HepG2 (cell line): ENCODE data around the gene BCKDHB. TPM values are rescaled to one million over a fixed set of nuclear protein-coding genes. Genes with fewer than 3 reads are reported as not detected.

Source experiments
- ATAC-seq: fragments of 200-7000 bp; cut with Tn5 transposase; 3 replicates; pipeline ENCODE4 v1.9.1; 2020; ENCODE audit warnings: mild to moderate bottlenecking, moderate library complexity
- BruUV-seq: library from RNA; stranded (reverse); fragments of 400-500 nt; replicated peaks from 2 replicates; lab custom pipeline; 2021; lab: Mats Ljungman, UMichigan
- CTCF ChIA-PET: fragments of 300-600 bp; formaldehyde crosslinking; extraction: SDS; loops from one replicate; lab custom pipeline; 2021; ENCODE audit warnings: low total read pairs, inconsistent platforms, low intra/inter-chr PET ratio; lab: Yijun Ruan, JAX
- POLR2A ChIA-PET: fragments of 350-600 bp; sonication (Branson Sonifier 250); formaldehyde crosslinking; loops from one replicate; lab custom pipeline; 2020; ENCODE audit warnings: antibody characterized with exemption, inconsistent platforms; lab: Yijun Ruan, JAX
- DNase-seq: peaks from one replicate; pipeline ENCODE4 v3.0.0-alpha.2; 2015; ENCODE audit warnings: low spot score
- FAIRE-seq: peaks from 3 replicates; lab custom pipeline; 2011; peaks lifted over from hg19 to GRCh38; lab: Jason Lieb, UNC
- H2AFZ ChIP-seq: one replicate; pipeline ENCODE4 v1.6.1; 2011; ENCODE audit warnings: low read length, inconsistent platforms
- H3K27ac ChIP-seq: fragments of 300-600 bp; 3 replicates; pipeline ENCODE4 v1.8.0; 2011; ENCODE audit warnings: mixed run types, mild to moderate bottlenecking, mixed read lengths, low read length, inconsistent platforms; ENCODE audit not compliant: insufficient read depth; ENCODE audit errors: extremely low read length
- H3K27me3 ChIP-seq, 2 experiments: fragments of 200-600 bp in 1 of 2; 2 replicates in 1 of 2; 3 replicates in 1 of 2; pipeline versions ENCODE4 v1.6.0 to v1.8.0; 2011; ENCODE audit warnings: low read length in 2 of 2, mild to moderate bottlenecking in 2 of 2, moderate library complexity in 2 of 2, inconsistent platforms in 1 of 2; ENCODE audit not compliant: insufficient read depth in 2 of 2, control insufficient read depth in 1 of 2
- H3K36me3 ChIP-seq, 2 experiments: fragments of 200-600 bp in 1 of 2; replicated peaks in 1 of 2; 2 replicates in 1 of 2; 3 replicates in 1 of 2; pipeline versions ENCODE4 v1.5.1 to v1.8.0; 2011; ENCODE audit warnings: low read length in 2 of 2, inconsistent platforms in 1 of 2; ENCODE audit not compliant: insufficient read depth in 2 of 2, control insufficient read depth in 1 of 2
- H3K4me1 ChIP-seq: 2 replicates; pipeline ENCODE4 v1.5.1; 2012; ENCODE audit warnings: low read length, inconsistent platforms; ENCODE audit not compliant: insufficient read depth
- H3K4me2 ChIP-seq: 2 replicates; pipeline ENCODE4 v1.6.0; 2011; ENCODE audit warnings: low read depth, low read length, inconsistent platforms
- H3K4me3 ChIP-seq, 3 experiments: fragments of 200-600 bp in 1 of 3; sonication (generic), shearing (Covaris generic) in 1 of 3; replicated peaks in 1 of 3; 2 replicates each; pipeline ENCODE4 v1.5.1; 2011 to 2016; ENCODE audit warnings: low read length in 3 of 3, inconsistent platforms in 2 of 3, low read depth in 2 of 3, mild to moderate bottlenecking in 2 of 3, control low read depth in 1 of 3, mixed read lengths in 1 of 3; ENCODE audit not compliant: insufficient read depth in 1 of 3
- H3K79me2 ChIP-seq: one replicate; pipeline ENCODE4 v1.6.1; 2011; ENCODE audit warnings: low read length, inconsistent platforms; ENCODE audit not compliant: insufficient read depth
- H3K9ac ChIP-seq: 2 replicates; pipeline ENCODE4 v1.6.0; 2011; ENCODE audit warnings: mild to moderate bottlenecking, low read depth, low read length, inconsistent platforms; ENCODE audit not compliant: insufficient read depth
- H3K9me3 ChIP-seq: 2 replicates; pipeline ENCODE4 v1.5.1; 2012; ENCODE audit warnings: mild to moderate bottlenecking, low read length
- H4K20me1 ChIP-seq: 2 replicates; pipeline ENCODE4 v1.6.0; 2011; ENCODE audit warnings: inconsistent platforms, mild to moderate bottlenecking, low read length, moderate library complexity; ENCODE audit not compliant: insufficient read depth
- ARNT2 ChIP-seq: sonication (generic); formaldehyde crosslinking; IDR thresholded peaks from 2 replicates; pipeline ENCODE4 v1.8.0; 2022; ENCODE audit warnings: mild to moderate bottlenecking, low read depth, missing genetic modification reagents, moderate library complexity
- HOMEZ ChIP-seq: IDR thresholded peaks from 2 replicates; pipeline ENCODE4 v1.6.1; 2016; ENCODE audit warnings: low read depth
- JARID2 ChIP-seq: sonication (generic); formaldehyde crosslinking; IDR thresholded peaks from 2 replicates; pipeline ENCODE4 v1.8.1; 2023; ENCODE audit warnings: missing genetic modification reagents, inconsistent platforms; ENCODE audit not compliant: insufficient replicate concordance
- KLF13 ChIP-seq: sonication (generic); formaldehyde crosslinking; IDR thresholded peaks from 2 replicates; pipeline ENCODE4 v1.4.0; 2020; ENCODE audit warnings: mild to moderate bottlenecking, missing genetic modification reagents
- MTA1 ChIP-seq: sonication (generic); formaldehyde crosslinking; IDR thresholded peaks from 2 replicates; pipeline ENCODE4 v1.4.0; 2020; ENCODE audit warnings: missing genetic modification reagents, mild to moderate bottlenecking, borderline replicate concordance
- MXD4 ChIP-seq: IDR thresholded peaks from 2 replicates; pipeline ENCODE4 v1.6.1; 2016; ENCODE audit warnings: mild to moderate bottlenecking, missing biosample characterization, missing genetic modification reagents
- NFE2L2 ChIP-seq: fragments of 150-350 bp; IDR thresholded peaks from 2 replicates; pipeline ENCODE4 v1.6.1; 2014; ENCODE audit warnings: low read length
- POLR2G ChIP-seq: fragments of 200-400 bp; formaldehyde crosslinking; IDR thresholded peaks from 2 replicates; pipeline ENCODE4 v1.6.1; 2018; ENCODE audit warnings: mild to moderate bottlenecking, low read depth, low read length, moderate library complexity
- RELA ChIP-seq: sonication (generic); formaldehyde crosslinking; IDR thresholded peaks from 2 replicates; pipeline ENCODE4 v1.4.0; 2020; ENCODE audit warnings: missing genetic modification reagents
- SCMH1 ChIP-seq: sonication (generic); formaldehyde crosslinking; IDR thresholded peaks from 2 replicates; pipeline ENCODE4 v1.9.0; 2021; ENCODE audit warnings: missing genetic modification reagents, mild to moderate bottlenecking, borderline replicate concordance
- SMYD3 ChIP-seq: sonication (generic); formaldehyde crosslinking; IDR thresholded peaks from 2 replicates; pipeline ENCODE4 v1.8.1; 2023; ENCODE audit warnings: mild to moderate bottlenecking, missing genetic modification reagents
- TFE3 ChIP-seq: IDR thresholded peaks from 2 replicates; pipeline ENCODE4 v1.6.1; 2016
- ZKSCAN5 ChIP-seq: sonication (generic); formaldehyde crosslinking; IDR thresholded peaks from 2 replicates; pipeline ENCODE4 v1.5.1; 2020; ENCODE audit warnings: mild to moderate bottlenecking, missing genetic modification reagents
- ZNF253 ChIP-seq: sonication (generic); formaldehyde crosslinking; IDR thresholded peaks from 2 replicates; pipeline ENCODE4 v1.8.0; 2022; ENCODE audit warnings: mild to moderate bottlenecking, missing genetic modification reagents, borderline replicate concordance
- ZNF296 ChIP-seq: sonication (generic); formaldehyde crosslinking; conservative IDR thresholded peaks from 2 replicates; pipeline ENCODE4 v1.5.0; 2020; ENCODE audit warnings: mild to moderate bottlenecking, missing genetic modification reagents
- ZNF609 ChIP-seq: sonication (generic); formaldehyde crosslinking; IDR thresholded peaks from 2 replicates; pipeline ENCODE4 v1.4.0; 2020; ENCODE audit warnings: mild to moderate bottlenecking, missing genetic modification reagents, borderline replicate concordance
- WGBS: methylation state at CpG from one replicate; pipeline ENCODE4 v1.1.6; 2017; ENCODE audit warnings: low lambda C conversion rate; 5-methylcytosine and 5-hydroxymethylcytosine counted together
- in situ Hi-C: cut with HindIII; loops from 2 replicates; pipeline ENCODE4 v1.10.0; 2017; ENCODE audit warnings: low pct_unique_long_range_greater_than_20kb; ENCODE audit not compliant: extremely low pct_ligation_motif_present
- intact Hi-C: fragments of 100-400 bp; cut with micrococcal nuclease; formaldehyde crosslinking; loops from one replicate; pipeline ENCODE4 v1.10.0; 2022; ENCODE audit not compliant: unreplicated experiment
- polyA plus RNA-seq, 8 experiments: library from polyadenylated mRNA; depleted of rRNA in 3 of 8; stranded (reverse) in 7 of 8; unstranded in 1 of 8; fragments of >200 nt; fragmentation: Illumina TruSeq in 4 of 8; extraction: Trizol in 4 of 8; gene quantifications; 2 replicates each; pipeline versions ENCODE4 v1.2.1 to v1.2.3, GENCODE V29; 2011 to 2016; ENCODE audit warnings: low read depth in 4 of 8, missing spikeins in 1 of 8, mixed read lengths in 1 of 8; ENCODE audit not compliant: insufficient read depth in 1 of 8
- total RNA-seq, 5 experiments: library from RNA; depleted of rRNA; stranded (reverse); fragments of >200 nt; fragmentation: Illumina TruSeq; extraction: Trizol; gene quantifications; 2 replicates each; pipeline ENCODE4 v1.2.3, GENCODE V29; 2016; ENCODE audit warnings: low read depth in 1 of 5

Gene BCKDHB
- total and polyA plus RNA-seq, 2 of the 13 experiments (the other 11 are each of a cell fraction or from before 2014, with no cell fraction given), result 10.8 to 13.6 TPM

- TF ChIP-seq ZNF253 (CRISPR knock-in tag) (no peak), TFE3 (CRISPR knock-in tag) (no peak), SMYD3 (CRISPR knock-in tag) (no peak), MTA1 (CRISPR knock-in tag) (no peak), RELA (CRISPR knock-in tag) (no peak), JARID2 (no peak), POLR2G (no peak), ARNT2 (no peak), KLF13 (CRISPR knock-in tag) (no peak), ZKSCAN5 (CRISPR knock-in tag) (no peak)
These were observed 36.1 kb downstream of the BCKDHB start (continued) for GRCh38 chr6:80142586-80142985.

GRCh38 chr6:80143419-80143937 lies 37.0 kb downstream of the BCKDHB start:
- no peak for FAIRE-seq
- 92% methylated on average over 2 of the region's 3 CpGs for WGBS
- no TSS peak for BruUV-seq
- no peak for TF ChIP-seq ZNF296 (CRISPR knock-in tag)
- no peak for TF ChIP-seq MXD4 (CRISPR knock-in tag)
- TF ChIP-seq KLF13 (CRISPR knock-in tag), result no peak
- TF ChIP-seq ZNF609, result no peak
- TF ChIP-seq SCMH1 (CRISPR knock-in tag), result no peak
- no peak for TF ChIP-seq HOMEZ (CRISPR knock-in tag)
- TF ChIP-seq NFE2L2, result no peak

More at GRCh38 chr6:80143419-80143937, 37.0 kb downstream of the BCKDHB start:
- intact Hi-C loops (no loop called here), in situ Hi-C loops (no loop called here)
- H3K9me3 ChIP-seq, result no peaks in the 10 kb centered on the region
- H3K9ac ChIP-seq, result no peak overlapping the region
- no peaks in the 10 kb centered on the region; a peak in 1 of 5 replicates for H3K36me3 ChIP-seq
- H3K27me3 ChIP-seq, result no peaks in the 10 kb centered on the region
- ATAC-seq (no peak), DNase-seq (no peak)
- H3K4me1 ChIP-seq, result no peaks in the 10 kb centered on the region
- CTCF ChIA-PET, result no interaction called here
- POLR2A ChIA-PET, result no interaction called here
- no peak overlapping the region for H2AFZ ChIP-seq
- H3K4me3 ChIP-seq, result no peak overlapping the region
- H3K27ac ChIP-seq, result no peak overlapping the region
- H3K4me2 ChIP-seq, result no peak overlapping the region
- no peaks in the 10 kb centered on the region for H4K20me1 ChIP-seq
- no peaks in the 10 kb centered on the region for H3K79me2 ChIP-seq
